ENCODE data around the gene CATSPERZ.

Gene CATSPERZ, protein sequence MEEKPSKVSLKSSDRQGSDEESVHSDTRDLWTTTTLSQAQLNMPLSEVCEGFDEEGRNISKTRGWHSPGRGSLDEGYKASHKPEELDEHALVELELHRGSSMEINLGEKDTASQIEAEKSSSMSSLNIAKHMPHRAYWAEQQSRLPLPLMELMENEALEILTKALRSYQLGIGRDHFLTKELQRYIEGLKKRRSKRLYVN

DNA sequence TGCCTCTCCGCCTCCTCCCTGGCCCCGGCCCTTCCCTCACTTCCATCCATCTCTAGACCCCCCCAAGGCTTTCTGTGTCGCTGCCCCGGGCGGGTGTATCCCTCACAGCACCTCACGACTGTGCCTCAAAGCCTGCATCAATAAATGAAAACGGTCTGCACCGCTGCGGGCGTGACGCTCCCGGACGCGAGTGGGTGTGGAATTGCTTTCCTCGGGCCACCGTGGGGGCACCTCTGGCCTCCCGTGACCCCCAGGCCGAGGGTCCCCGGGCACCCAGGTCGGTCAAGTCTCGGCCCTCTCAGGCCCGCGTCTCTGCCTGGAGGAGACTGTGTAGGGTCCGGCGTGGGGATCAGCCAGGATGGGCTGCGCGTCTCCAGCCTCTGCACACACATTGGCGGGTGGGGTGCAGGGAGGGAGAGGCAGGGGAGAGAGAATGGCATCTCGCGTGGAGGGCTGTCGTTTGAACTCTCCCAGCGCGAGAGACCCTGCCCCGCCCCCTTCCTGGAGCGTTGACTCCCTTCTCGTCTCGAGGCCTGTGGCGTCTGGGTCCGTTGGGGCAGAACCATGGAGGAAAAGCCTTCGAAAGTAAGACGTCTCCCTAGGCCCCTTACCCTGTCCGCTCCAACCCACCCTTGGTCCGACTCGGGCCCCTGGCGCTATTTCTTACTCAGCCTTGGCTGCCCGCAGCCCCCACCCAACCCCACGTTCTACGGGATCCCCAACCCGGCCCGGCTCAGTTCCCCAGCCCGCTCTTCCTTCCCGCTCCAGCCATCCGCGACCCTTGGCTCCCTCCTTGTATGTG is at the start of gene CATSPERZ:
Gene CATSPERZ, plus strand, starts transcription at position 512 of the 802 bp plus-strand sequence. Its CDS starts 53 bp downstream, at position 565.
- no peak for DNase-seq

DNA sequence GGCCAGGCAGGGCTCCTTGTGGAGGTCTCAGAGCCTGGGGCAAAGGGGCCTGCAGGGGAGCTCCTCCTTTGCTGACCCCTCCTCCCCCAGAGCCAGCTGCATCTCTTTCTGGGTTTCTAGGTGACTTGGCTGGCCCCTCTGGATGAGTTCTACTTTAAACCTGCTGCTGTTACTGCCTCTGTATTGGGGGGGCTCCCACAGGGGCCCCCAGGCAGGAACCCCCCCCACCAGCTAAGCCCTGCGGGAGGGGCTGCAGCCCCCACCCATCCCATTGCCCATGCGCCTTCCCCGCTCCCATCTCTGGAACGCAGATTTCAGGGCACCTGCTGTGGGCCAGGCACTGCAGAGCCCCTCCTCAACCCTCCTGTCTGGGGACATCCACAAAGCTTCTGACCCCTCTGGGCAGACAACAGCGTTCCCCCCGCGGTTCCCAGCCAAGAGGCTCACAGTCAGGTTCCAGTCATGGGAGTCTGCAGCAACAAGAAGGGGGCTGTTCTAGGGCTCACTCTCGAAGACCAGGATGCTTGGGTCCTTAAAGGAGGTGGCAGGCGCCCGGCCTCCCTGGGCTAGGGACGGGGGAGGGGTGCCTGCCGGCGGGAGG is 49.6 kb upstream of the CATSPERZ start:
- no peak for DNase-seq

DNA sequence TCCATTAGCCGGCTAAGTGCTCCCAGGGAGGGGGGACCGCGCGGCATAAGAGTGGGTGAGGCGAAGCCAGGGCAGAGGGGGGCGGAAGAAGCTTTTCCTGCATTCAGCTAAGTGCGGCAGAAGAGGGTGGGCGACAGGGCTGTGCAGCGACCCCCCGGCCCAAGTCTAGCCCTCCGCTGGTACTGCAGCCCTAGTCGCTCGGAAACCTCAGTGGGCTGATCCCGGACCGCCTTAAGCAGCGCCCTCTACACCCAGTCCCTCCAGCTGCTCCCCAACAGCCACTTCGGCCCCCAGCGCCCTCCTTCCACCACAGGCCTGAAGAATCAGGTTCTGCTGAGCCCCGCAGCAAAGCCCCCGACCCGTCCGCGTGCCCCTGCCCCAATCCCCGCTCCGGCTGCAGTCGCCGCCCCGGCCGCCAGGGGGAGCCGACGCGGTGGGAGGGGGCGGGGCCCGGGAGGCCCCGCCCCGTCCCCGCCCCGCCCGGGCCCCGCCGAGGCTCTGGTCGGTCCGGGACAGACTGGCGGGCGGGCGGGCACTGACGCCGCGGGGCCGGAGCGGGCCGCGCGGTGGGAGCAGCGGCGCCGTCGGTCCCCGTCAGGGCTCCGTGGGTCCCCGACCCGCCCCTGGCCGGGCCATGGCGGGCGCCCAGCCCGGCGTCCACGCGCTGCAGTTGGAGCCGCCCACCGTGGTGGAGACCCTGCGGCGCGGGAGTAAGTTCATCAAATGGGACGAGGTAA is 49.0 kb upstream of the CATSPERZ start, which contains the start of gene PLCB3:
Gene PLCB3, plus strand, starts transcription at position 515 of the 737 bp plus-strand sequence. Its CDS starts 120 bp downstream, at position 635.
- DNase-seq: no peak

DNA sequence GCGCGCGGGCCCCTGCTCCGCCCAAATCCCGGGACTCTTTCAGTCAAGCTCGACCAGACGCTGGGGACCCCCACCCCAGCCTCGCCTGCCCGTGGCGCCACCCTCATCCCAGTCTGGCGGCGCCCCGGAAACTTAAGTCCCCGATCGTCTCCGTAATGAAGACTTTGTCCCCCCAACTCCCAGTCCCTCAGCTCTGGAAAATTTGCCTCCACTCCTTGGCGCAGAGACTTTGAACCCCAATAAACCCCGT is 48.5 kb upstream of the CATSPERZ start:
- no peak for DNase-seq

DNA sequence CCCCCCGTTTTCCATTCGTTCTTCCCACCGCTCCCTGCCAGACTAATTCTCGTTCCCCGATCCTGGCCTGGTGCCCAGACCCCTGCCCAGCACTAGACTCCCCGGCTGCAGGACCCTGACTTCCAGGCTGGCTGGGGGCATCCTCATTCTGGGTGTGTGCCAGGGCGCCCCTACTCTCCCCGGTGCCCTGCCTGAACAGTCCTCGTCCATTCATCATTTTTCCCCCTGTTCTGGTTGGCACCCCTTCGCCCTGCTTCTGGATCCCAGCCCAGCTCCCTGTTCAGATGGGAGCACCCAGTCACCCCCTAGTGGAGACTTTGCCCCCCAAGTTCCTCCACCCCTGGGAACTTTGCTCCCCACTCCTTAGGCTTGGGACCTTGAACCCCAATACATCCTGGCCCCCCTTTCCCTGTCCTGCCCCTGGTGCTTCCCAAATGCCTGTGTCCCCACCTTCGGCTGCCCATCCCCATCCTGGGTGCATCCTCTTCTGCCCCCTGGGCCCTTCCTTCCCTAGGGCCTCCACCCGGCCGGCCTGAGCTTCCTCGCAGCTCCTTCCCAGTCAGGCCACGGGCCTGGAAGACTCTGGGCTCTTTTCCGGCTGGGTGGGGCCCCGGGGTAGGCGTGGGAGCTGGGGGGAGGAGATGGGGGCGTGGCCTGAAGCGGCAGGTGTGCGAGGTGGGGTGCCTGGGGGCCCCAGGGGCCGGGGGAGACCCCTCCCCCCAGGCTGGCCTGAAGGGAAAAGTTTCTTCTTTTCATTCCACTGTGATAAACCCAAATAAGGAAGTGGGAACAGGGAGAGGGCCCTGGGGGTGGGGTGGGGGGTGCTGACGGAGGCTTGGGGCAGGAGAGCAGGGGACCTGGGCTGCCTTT is 47.9 kb upstream of the CATSPERZ start:
- no peak for DNase-seq

DNA sequence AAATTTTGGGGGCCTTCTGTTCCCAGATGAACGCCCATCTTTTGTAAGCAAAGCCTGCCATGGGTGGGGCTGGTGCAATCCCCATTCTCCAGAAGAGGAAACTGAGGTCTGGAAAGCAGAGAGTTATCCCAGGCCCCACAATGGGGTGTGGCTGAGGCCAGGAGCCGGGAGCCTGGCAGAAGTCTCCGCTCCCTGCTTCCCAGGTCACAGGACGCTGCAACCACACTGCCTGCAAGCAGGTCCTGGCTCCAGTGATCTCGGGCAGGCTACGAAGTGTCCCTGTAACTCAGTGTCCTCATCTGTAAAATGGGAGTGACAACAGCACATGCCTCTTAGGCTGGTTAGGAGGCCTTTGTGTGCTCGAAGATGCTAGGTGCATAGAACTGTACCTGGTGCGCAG is 47.1 kb upstream of the CATSPERZ start:
- DNase-seq: no peak

DNA sequence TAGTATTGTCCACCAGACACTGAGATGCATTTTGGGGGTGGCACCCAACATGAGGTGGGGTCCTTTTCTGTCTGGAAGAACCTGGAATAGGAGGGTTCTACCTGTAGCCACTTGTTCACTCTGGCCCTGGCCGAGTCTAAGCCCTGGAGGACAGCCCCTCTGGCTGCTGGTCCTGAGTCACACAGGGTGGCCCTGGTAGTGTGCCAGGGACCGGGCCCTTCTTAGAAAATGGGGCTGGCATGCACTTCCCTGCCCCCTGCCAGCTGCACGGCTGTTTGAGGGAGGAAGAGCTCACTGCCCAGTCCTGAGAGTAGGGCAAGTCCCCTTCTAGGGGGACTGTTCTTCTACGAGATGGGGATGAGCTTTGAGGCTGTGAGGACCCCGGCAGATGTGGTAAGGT is 46.7 kb upstream of the CATSPERZ start:
- DNase-seq: no peak

DNA sequence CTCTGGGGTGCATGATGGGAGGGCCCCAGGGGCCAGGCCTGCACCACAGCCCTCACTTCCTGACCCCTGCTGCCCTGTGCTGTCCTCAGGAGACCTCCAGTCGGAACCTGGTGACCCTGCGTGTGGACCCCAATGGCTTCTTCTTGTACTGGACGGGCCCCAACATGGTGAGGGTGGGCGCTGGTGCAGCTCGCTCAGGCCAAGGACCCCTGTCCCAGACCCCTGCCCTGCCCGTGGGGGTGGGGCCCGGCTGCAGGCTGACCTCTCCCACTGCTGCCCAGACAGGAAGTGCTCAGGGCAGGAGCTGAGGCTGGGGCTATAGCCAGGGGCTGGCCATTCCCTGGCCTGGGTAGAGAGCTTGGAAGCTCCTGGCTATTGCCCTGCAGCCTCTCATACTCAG is 45.8 kb upstream of the CATSPERZ start:
- DNase-seq: no peak

DNA sequence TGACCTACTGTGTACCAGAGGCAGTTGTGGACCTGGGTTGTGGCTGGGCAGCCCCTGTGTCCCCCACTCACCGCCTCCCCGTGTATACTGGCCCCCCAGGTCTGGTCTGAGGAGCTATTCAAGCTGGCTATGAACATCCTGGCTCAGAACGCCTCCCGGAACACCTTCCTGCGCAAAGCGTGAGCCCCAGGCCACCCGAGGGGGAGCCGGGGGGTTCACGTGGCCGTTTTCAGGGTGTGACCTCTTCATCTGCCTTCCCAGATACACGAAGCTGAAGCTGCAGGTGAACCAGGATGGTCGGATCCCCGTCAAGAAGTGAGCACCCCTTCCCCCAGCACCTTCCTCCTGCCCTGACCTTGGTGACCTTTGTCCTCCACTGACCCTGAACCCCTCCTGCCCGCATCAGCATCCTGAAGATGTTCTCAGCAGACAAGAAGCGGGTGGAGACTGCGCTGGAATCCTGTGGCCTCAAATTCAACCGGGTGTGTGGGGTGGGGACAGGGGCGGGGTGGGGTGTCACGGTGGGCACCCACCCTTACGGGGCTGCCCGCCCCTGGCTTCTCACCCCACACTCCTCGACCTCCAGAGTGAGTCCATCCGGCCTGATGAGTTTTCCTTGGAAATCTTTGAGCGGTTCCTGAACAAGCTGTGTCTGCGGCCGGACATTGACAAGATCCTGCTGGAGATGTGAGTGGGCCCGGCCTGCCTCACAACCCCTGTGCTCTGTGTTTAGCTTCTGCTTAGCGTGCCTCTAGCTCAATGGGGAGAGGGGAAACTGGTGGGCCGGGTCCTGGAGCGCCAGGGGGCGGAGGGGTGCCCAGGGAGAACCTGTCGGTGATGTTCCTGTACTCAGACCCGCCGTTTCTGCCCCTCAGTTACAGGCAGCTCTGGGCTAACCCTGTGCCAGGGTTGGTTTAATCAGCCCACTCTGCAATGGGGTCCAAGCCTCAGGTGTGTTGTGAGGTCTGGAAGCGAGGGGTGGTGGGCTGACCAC is 44.7 kb upstream of the CATSPERZ start:
- DNase-seq: no peak

DNA sequence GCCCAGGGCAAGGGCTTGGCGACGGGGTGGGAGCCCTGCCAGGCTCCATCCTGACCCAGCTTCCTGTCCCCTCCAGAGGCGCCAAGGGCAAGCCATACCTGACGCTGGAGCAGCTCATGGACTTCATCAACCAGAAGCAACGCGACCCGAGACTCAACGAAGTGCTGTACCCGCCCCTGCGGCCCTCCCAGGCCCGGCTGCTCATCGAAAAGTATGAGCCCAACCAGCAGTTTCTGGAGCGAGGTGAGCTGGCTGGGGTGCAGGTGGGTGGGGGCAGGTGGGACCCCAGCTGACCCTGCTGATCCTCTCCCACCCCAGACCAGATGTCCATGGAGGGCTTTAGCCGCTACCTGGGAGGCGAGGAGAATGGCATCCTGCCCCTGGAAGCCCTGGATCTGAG is 43.9 kb upstream of the CATSPERZ start:
- no peak for DNase-seq

DNA sequence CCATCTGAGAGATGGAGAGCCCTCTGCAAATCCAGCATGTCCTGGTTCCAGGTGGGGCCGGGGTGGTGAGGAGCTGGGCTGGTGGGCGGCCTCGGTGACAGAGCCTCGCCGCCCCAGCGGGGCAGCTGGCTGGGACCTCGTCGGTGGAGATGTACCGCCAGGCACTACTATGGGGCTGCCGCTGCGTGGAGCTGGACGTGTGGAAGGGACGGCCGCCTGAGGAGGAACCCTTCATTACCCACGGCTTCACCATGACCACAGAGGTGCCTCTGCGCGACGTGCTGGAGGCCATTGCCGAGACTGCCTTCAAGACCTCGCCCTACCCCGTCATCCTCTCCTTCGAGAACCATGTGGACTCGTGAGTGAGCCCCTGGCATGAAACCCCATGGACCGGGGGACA is 41.8 kb upstream of the CATSPERZ start:
- DNase-seq: no peak

DNA sequence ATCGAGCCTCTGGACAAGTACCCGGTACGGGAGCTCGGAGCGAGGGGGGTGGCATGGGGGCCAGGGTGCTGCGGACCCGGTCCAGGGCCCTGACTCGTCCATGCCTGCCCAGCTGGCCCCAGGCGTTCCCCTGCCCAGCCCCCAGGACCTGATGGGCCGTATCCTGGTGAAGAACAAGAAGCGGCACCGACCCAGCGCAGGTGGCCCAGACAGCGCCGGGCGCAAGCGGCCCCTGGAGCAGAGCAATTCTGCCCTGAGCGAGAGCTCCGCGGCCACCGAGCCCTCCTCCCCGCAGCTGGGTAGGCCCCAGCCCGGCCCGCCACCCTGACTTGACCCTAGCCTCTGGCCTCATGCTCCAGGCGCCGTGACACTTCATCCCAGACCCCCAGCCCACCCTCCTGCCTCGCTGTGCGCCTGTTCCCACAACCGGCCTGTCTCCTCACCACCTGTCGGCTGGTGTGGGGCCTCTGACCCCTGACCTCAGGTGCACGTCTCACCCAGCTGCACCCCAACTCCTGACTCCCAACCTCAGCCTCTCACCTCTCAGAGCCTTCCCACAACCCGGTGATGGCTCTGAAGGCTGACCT is 41.1 kb upstream of the CATSPERZ start:
- no peak for DNase-seq

DNA sequence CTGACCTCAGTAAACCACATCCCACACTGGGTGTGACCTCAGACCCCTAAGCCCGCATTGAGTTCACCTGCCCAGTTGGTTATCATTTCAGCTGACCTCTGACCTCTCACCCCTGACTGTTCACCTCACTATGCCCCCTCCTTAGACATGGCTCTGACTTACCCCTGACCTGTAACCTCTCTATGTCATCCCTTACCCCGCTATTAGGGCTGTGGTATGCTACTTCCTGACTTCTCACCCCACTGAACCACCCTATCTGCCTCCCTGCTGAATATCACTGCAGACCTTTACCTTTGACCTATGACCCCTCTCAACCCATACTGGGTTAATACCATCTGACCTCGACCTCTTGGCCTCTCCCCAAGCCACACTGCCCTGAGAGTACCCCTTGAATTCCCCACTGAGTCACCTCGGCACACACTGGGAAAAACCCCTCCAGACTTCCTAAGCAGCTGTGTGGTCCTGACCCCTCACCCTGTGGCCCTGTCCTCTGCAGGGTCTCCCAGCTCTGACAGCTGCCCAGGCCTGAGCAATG is 40.6 kb upstream of the CATSPERZ start:
- no peak for DNase-seq

DNA sequence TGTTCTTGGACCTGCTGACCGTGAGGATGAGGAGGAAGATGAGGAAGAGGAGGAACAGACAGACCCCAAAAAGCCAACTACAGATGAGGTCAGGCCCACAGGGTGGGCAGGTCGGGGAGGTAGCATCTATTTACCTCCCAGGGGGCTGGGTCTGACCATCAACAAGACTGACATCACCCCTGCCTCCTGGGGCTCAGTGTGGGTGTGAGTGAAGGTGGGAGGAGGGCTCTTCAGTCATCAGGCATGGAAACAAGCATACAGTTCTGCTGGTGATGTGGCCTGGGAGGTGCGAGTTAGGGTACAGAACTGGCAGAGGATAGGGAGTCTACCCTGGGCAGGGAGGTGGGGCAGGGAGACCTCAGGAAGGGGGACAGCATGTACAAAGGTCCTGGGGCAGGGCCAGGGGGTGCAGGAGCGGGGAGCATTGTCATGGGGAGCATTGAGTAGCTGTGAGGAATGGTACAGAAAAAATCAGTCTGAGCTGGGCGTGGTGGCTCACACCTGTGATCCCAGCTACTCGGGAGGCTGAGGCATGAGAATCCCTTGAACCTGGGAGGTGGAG is 39.9 kb upstream of the CATSPERZ start:
- no peak for DNase-seq

DNA sequence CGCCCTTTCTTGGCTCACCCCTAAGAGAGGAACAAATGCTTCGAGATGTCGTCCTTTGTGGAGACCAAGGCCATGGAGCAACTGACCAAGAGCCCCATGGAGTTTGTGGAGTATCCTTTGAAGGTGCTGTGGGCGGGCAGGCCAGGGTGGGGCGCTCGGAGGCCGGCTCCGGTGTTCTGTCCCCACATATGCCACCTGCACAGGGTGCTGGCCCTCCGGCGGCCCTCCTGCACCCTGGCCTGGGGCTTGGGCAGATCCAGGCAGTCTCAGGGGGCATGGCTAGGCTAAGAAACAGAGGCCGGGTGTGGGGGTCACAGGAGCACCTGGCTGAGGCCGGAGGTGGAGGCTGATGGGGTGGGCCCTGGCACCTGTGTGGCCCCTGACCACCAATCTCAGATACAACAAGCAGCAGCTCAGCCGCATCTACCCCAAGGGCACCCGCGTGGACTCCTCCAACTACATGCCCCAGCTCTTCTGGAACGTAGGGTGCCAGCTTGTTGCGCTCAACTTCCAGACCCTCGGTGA is 38.5 kb upstream of the CATSPERZ start:
- no peak for DNase-seq

DNA sequence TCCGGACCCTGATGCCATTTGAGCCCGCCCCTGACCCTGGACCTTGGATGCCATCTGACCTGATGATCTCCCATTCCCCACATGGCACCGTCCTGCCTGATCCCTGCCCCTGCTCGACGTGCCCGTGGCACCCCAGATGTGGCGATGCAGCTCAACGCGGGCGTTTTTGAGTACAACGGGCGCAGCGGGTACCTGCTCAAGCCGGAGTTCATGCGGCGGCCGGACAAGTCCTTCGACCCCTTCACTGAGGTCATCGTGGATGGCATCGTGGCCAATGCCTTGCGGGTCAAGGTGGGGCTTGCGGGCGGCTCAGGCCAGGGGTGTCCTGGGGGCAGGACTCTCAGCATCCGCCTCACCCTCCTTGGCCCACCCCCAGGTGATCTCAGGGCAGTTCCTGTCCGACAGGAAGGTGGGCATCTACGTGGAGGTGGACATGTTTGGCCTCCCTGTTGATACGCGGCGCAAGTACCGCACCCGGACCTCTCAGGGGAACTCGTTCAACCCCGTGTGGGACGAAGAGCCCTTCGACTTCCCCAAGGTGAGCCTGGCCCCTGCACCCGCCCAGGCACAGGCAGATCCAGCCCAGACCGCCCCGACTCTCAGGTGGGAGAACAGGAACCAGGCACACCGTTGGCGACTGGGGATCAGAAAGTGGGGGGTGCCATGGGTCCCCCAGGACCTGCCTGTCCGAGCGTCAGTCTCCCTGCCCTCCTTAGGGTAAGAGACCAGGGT is 37.7 kb upstream of the CATSPERZ start:
- no peak for DNase-seq

DNA sequence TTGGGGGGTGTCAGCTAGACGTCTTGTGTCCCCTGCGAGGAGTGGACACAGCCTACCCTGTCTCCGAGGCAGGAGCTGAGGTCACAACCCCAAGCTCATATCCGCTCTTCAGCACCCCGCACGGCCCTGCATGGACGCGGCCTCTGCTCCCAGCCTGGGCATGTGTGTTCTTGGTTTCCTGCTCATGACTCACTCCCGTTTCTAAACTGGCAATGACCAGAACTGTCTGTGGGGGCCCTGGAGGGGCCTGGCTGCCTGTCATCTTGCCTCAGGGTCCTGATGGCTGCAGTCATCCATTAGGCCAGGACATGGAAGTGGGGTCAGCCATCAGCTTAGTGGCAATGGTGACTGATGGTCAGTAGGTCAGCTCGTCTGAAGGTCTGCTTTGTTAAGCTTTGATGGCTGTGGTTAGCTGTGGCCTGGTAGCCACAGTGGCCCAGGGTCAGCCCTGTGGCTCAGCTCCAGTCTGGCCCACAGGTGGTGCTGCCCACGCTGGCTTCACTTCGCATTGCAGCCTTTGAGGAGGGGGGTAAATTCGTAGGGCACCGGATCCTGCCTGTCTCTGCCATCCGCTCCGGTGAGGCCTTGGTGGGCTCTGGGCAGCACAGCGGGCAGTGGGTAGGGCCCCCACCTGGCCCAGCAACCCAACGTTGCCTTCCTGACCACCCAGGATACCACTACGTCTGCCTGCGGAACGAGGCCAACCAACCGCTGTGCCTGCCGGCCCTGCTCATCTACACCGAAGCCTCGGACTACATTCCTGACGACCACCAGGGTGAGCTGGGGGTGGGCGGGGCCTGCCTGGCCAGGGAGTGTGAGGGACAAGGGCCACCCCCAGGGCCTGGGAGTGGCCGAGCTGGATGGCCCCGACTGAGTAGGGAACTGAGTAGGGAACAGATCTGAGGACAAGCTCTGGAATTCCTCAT is 36.9 kb upstream of the CATSPERZ start:
- no peak for DNase-seq

DNA sequence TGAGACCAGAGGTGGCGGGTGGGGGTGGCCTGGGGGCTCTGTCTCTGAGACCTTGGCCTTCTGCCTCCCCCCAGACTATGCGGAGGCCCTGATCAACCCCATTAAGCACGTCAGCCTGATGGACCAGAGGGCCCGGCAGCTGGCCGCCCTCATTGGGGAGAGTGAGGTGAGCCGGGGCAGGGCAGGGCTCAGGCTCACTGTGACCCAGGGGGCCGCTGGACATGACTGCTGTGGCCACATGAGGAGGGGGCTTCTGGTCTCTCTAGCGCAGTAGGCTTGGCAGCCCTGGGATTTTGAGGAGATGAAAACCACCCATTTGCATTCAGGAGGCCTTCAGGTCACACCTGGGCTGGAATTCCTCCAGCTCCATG is 36.2 kb upstream of the CATSPERZ start:
- DNase-seq: no peak

Measured in NCI-H1417 treated with DMSO at 0.1 percent for 48 hours (cell line).